Rectal smooth muscle tissue (tissue), 1 donor: Measurements from ENCODE around the gene ADSL.

Experiments used
- H3K27ac ChIP-seq: one replicate; pipeline ENCODE4 v1.7.0; 2013; ENCODE audit warnings: low read depth, low read length, inconsistent platforms
- H3K27me3 ChIP-seq: one replicate; pipeline ENCODE4 v1.7.0; 2013; ENCODE audit warnings: low read length; ENCODE audit not compliant: control insufficient read depth, insufficient read depth
- H3K36me3 ChIP-seq: one replicate; pipeline ENCODE4 v1.7.0; 2013; ENCODE audit warnings: low read length; ENCODE audit not compliant: control insufficient read depth, insufficient read depth
- H3K4me1 ChIP-seq: one replicate; pipeline ENCODE4 v1.7.0; 2013; ENCODE audit warnings: low read length; ENCODE audit not compliant: control insufficient read depth, insufficient read depth
- H3K4me3 ChIP-seq: one replicate; pipeline ENCODE4 v1.7.0; 2013; ENCODE audit warnings: low read length
- H3K9ac ChIP-seq: one replicate; pipeline ENCODE4 v1.7.0; 2013; ENCODE audit warnings: low read length

Gene ADSL

DNA sequence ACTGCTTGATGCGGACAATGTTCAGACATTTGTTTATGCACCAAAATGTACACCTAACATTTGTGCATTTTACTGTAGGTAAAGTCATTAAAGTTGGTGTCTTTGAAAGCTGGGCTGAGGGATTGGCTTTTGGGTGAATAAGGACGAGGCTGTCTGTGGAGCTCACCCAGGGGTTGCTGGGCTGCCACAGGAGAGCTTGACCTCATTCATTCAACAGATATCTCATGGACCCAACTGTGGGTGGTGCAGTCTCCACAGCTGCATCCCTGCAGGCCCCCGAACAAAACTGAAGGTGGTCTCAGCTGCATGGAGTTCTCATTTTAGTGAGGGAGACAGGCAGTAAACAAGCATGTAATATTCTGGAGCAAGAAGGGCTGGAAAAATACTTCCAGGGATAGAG is 56.8 kb downstream of the ADSL start:
- Histone ChIP-seq H3K4me3 (no peak overlapping the region), H3K36me3 (peaks cover 35% of the 10 kb centered on the region), H3K27me3 (no peaks in the 10 kb centered on the region), H3K4me1 (no peaks in the 10 kb centered on the region), H3K9ac (no peak overlapping the region), H3K27ac (no peak overlapping the region)

DNA sequence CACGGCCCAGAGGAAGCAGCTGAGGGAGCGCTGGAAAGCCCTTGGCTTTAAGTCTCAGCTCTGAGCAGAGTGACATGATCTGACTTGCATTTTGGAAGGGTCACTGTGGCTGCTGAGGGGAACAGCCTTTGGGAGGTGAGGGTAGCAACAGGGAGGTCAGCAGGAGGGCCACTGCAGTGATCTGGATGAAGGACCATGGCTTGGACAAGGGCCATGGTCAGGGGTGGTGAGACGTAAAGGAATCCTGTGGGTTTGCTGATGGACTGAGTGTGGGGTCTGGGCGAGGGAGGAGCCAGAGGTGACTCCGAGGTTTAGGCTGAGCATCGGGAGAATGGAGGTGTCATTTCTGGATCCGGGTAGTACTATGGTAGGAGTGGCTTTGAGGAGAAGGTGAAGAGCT is 57.4 kb downstream of the ADSL start:
- Histone ChIP-seq H3K4me1 (no peaks in the 10 kb centered on the region), H3K27ac (no peak overlapping the region), H3K27me3 (no peaks in the 10 kb centered on the region), H3K4me3 (no peak overlapping the region), H3K36me3 (peaks cover 38% of the 10 kb centered on the region), H3K9ac (no peak overlapping the region)

DNA sequence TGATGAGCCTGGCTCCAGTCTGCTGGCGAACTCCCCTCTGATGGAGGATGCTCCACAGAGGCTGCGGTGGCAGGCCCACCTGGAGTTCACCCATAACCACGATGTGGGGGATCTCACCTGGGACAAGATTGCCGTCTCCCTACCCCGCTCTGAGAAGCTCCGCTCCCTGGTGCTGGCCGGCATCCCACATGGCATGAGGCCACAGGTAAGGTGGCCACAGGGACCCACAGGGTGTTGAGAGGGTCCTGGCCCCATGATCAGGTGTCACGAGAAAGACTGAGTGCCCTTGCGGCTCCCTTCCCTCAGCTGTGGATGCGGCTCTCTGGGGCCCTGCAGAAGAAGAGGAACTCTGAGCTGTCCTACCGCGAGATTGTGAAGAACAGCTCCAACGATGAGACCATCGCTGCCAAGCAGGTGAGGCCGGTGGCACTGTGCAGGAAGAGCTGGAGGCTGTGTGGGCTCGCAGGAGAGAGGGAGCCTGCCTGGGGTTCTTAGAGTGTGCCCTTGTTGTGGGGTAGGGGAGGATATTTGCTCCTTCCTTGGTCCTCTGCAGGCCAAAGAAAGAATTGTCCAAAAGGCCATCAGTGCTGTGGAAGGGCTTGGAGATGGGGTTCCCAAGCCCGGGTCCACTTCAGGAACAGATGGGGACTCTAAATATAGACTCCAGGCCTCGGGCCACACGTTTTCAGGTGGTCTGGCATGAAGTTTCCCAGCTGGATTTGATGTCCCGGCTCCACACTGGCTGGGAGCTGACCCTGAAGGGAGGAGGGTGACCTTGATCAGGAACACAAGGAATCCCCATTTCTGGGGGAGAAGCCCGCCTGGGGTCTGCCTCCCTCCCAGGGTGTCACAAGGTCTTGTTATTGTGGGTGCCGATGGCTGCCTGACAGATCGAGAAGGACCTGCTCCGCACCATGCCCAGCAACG is 58.2 kb downstream of the ADSL start:
- Histone ChIP-seq H3K36me3 (peaks cover 43% of the 10 kb centered on the region), H3K9ac (no peak overlapping the region)

DNA sequence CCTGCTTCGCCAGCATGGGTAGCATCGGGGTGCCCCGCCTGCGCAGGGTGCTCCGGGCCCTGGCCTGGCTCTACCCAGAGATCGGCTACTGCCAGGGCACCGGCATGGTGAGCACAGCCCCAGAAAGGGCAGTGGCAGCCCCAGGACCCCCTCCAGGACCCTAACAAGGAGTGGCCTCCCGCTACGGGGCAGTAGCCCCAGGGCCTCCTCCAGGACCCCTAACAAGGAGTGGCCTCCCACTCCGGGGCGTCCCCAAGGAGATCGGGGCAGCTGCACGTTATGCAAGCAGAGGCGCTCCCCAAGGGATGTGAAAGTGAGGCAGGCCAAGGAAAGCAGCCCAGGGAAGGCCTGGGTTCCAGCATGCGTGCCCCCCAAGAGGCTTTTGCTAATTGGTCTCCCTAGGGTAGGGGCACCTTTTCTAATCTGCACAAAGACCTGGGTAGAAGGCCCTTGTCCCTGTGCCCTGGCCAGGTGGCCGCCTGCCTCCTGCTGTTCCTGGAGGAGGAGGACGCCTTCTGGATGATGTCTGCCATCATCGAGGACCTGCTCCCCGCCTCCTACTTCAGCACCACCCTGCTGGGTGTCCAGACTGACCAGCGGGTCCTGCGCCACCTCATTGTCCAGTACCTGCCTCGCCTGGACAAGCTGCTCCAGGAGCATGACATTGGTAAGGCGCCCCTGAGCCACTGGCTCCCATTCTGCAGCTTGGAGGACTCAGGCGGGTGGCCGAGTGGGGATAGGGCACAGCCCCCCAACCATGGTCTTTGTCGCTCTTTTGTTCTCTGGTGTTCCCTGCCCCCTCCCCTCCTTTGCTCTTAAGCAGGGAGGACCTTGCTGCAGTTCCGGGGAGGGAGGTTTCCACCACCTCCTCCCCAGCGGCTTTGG is 59.1 kb downstream of the ADSL start:
- Histone ChIP-seq H3K9ac (no peak overlapping the region), H3K36me3 (peaks cover 46% of the 10 kb centered on the region), H3K4me1 (no peaks in the 10 kb centered on the region), H3K4me3 (no peak overlapping the region), H3K27me3 (no peaks in the 10 kb centered on the region), H3K27ac (no peak overlapping the region)

More for the DNA sequence above, 58.2 kb downstream of the ADSL start:
- Histone ChIP-seq H3K27ac (no peak overlapping the region), H3K4me1 (no peaks in the 10 kb centered on the region), H3K27me3 (no peaks in the 10 kb centered on the region), H3K4me3 (no peak overlapping the region)

DNA sequence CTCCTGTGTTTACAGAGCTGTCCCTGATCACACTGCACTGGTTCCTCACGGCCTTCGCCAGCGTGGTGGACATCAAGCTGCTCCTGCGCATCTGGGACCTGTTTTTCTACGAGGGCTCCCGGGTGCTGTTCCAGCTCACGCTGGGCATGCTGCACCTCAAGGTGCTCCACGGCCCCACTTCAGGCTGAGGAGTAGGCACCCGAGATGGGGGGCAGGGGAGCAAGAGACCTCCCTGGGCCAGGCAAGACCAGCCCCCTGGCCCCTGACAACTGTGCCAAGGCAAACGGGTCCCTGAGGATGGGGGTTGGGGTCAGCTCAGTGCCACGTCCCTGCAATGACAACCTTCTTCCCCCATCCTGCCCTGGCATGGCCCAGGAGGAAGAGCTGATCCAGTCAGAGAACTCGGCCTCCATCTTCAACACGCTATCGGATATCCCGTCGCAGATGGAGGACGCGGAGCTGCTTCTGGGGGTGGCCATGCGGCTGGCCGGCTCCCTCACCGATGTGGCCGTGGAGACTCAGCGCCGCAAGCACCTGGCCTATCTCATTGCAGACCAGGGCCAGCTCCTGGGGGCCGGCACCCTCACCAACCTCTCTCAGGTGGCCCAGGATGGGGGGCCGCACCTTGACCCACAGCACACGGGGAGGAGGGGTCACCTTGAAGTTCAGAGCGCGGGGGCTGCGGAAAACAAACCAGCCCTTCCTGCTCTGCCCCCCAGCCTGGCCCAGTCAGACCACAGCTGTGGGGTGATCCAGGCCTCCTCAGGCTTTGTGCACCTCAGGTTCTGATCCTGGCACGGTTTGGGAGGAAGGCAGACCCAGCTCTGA is 60.0 kb downstream of the ADSL start:
- Histone ChIP-seq H3K27me3 (no peaks in the 10 kb centered on the region), H3K9ac (no peak overlapping the region), H3K36me3 (peaks cover 54% of the 10 kb centered on the region), H3K4me3 (no peak overlapping the region), H3K27ac (no peak overlapping the region), H3K4me1 (no peaks in the 10 kb centered on the region)

DNA sequence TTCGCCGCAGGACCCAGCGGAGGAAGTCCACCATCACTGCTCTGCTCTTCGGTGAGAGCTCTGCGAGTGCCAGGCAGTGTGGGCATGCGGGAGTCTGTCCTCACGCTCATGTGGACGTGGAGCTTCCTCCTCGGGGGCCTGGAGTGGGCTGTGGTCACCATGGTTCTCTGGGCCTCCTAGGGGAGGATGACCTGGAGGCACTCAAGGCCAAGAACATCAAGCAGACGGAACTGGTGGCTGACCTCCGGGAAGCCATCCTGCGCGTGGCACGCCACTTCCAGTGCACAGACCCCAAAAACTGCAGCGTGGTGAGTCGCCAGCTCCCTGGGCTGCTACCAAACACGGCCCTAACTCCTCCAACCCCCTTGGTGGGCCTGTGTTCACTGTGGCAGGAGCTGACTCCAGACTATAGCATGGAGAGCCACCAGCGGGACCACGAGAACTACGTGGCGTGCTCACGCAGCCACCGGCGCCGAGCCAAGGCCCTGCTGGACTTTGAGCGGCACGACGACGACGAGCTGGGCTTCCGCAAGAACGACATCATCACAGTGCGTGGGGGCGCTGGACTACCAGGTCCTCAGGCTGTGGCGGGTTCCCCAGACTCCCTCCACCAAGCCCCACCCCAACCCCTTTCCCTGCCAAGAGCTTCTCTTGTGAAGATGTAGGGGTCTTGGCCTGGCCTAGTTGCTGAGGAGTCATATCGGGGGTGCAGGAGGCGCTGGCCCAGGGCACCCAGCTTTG is 60.9 kb downstream of the ADSL start:
- no peak overlapping the region for H3K9ac ChIP-seq
- H3K27ac ChIP-seq = no peak overlapping the region
- no peaks in the 10 kb centered on the region for H3K4me1 ChIP-seq
- H3K27me3 ChIP-seq = no peaks in the 10 kb centered on the region
- no peak overlapping the region for H3K4me3 ChIP-seq
- H3K36me3 ChIP-seq = peaks cover 56% of the 10 kb centered on the region

DNA sequence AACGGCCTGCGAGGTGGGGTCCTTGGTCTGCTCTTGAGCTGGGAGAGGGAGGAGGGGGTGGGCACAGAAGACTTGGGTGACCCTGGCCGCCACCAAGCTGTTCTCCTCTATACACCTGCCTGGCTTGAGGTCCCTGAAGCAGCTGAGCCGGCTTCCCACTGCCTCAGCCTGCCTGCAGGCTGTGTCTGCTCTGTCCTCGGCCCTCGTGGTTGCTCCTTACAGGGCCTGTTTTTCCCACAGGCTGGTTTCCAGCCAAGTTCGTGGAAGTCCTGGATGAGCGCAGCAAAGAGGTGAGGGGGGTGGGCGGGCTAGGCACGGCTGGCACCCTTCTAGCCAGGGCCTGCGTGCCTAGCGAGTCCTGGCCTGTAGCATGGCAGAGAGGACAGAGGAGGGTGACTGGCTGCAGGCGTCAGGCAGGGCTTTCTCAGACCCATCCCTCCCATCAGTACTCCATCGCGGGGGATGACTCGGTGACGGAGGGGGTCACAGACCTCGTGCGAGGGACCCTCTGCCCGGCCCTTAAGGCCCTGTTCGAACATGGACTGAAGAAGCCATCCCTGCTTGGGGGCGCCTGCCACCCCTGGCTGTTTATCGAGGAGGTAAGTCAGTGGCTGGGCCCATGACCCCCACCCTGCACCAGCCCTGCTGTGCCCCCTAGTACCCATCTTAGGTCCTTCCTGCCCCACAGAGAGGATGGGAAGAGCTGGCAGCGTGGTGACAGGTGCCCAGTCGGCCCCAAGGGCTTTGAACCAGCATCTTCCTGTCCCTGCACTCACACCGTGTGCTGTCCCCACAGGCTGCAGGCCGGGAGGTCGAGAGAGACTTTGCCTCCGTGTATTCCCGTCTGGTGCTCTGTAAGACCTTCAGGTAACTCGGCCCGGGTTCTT is 61.8 kb downstream of the ADSL start:
- H3K27me3 ChIP-seq = no peaks in the 10 kb centered on the region
- H3K36me3 ChIP-seq = peaks cover 56% of the 10 kb centered on the region
- no peak overlapping the region for H3K9ac ChIP-seq
- H3K27ac ChIP-seq = no peak overlapping the region
- H3K4me1 ChIP-seq = no peaks in the 10 kb centered on the region
- no peak overlapping the region for H3K4me3 ChIP-seq

DNA sequence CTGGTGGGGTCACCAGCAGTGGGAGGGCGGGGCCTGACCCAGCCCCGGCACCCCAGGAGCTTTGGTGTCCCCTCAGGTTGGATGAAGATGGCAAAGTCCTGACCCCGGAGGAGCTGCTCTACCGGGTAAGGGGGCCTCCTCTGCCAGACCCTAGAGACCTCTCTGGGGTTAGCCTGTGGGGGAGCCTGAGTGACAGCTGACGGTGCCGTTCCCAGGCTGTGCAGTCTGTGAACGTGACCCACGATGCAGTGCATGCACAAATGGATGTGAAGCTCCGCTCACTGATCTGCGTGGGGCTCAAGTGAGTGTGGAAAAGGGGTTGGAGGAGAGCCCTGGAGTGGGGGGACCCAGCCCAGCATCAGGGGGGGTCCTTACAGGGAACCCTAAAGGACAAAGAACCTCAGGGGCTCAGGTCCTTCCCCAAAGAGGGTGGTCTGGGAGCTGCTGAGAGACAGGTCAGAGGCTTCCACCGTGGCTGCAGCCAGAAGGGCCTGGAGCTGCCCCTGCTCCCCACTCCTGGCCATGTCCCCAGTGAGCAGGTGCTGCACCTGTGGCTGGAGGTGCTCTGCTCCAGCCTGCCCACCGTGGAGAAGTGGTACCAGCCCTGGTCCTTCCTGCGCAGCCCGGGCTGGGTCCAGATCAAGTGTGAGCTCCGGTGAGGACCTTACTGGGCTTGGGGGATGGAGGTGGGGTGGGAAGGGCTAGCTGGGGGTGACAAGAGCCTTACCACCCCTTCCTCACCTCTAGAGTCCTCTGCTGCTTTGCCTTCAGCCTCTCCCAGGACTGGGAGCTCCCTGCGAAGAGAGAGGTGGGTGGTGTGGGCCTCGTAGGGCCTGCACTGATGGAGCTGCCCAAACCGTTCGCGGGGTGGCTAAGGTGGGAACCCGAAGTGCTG is 62.7 kb downstream of the ADSL start:
- no peak overlapping the region for H3K9ac ChIP-seq
- H3K36me3 ChIP-seq = peaks cover 51% of the 10 kb centered on the region
- H3K27me3 ChIP-seq = no peaks in the 10 kb centered on the region
- no peak overlapping the region for H3K4me3 ChIP-seq
- H3K27ac ChIP-seq = no peak overlapping the region
- no peaks in the 10 kb centered on the region for H3K4me1 ChIP-seq

DNA sequence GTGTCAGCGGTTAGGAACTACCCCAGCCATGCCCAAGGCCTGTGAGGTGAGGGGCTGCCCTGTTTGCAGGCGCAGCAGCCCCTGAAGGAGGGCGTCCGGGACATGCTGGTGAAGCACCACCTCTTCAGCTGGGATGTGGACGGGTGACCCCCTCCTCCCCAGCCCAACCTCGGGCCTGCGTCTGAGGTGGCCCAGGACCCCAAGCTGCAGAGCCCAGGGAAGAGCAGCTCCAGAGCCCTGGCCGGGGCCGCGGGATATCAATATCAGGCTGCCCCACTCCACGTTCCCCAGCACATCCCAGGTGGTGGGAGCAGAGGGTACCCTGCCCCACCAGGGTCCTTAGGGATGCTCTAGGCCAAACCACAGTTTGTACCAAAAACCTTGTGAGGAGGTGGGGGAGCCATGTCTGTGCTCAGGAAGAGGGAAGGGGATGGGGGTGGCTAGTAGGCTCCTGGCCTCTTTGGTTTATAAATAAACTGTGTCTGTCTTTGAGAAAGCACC is 63.4 kb downstream of the ADSL start:
- H3K9ac ChIP-seq = no peak overlapping the region
- no peak overlapping the region for H3K4me3 ChIP-seq
- no peak overlapping the region for H3K27ac ChIP-seq
- H3K4me1 ChIP-seq = no peaks in the 10 kb centered on the region
- H3K27me3 ChIP-seq = no peaks in the 10 kb centered on the region
- peaks cover 44% of the 10 kb centered on the region for H3K36me3 ChIP-seq

DNA sequence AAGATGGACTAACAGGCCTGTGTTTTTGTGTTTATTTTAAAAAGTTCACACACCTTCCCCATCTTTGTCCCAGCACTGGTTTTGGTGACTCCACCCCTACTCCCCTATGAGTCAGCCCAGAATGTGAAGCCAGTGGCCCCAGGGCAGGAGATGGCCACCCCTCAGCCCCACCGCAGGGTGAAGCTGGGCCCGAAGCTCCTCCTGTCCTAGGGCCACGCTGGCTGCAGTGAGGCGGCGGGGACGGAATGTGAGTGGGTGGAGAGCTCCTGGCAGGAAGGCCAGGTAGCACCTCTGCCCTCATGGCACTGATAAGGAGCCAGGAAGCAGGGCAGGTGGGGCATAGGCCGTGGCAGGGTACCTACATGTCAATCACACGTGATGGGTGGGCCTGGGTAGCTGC is 64.0 kb downstream of the ADSL start:
- Histone ChIP-seq H3K36me3 (peaks cover 40% of the 10 kb centered on the region), H3K9ac (no peak overlapping the region), H3K27ac (no peak overlapping the region), H3K27me3 (no peaks in the 10 kb centered on the region), H3K4me3 (no peak overlapping the region), H3K4me1 (no peaks in the 10 kb centered on the region)
